Endothelial cell of umbilical vein (primary cell): ENCODE measurements around the gene EN2.

Experiments
- CTCF ChIP-seq, 2 donors: IDR thresholded peaks; 1 replicate in 1 of 2; 2 replicates in 1 of 2; pipeline ENCODE4 v1.5.1; 2011; ENCODE audit warnings: low read length in 2 of 2, mild to moderate bottlenecking in 2 of 2, moderate library complexity in 2 of 2, control low read depth in 1 of 2, inconsistent platforms in 1 of 2, low read depth in 1 of 2; ENCODE audit not compliant: insufficient read depth in 1 of 2; ENCODE audit errors: extremely low read depth in 1 of 2
- EZH2 ChIP-seq: IDR thresholded peaks from 2 replicates; pipeline ENCODE4 v1.6.1; 2012; ENCODE audit warnings: borderline replicate concordance, low read depth, mild to moderate bottlenecking, moderate library complexity, low read length, inconsistent platforms; ENCODE audit not compliant: severe bottlenecking

GRCh38 chr7:155430606-155431005 is 27.3 kb upstream of the EN2 start:
- TF ChIP-seq EZH2, result no peak
- TF ChIP-seq CTCF (IDR thresholded peaks at IDR 0.05; ENCODE audit: extremely low read depth in 1 of 2, insufficient read depth in 1 of 2, low read depth in 1 of 2, low read length in 2 of 2), result no peak
